Non-pigmented ciliary epithelial cell (primary cell): ENCODE data around the gene GEMIN4.
"Not testable (repeated sequence)": the region's sequence is repeated elsewhere in the genome, so short reads cannot be mapped to it uniquely, and the experiment has no call there.

Source experiments
- DNase-seq: peaks from one replicate; pipeline ENCODE4 v3.0.0-alpha.2; 2010; ENCODE audit warnings: low read depth

Gene GEMIN4

GRCh38 chr17:778096-778495 lies 26.0 kb upstream of the GEMIN4 start:
- DNase-seq, result no peak

GRCh38 chr17:774313-774584 lies 22.2 kb upstream of the GEMIN4 start:
- DNase-seq, result no peak

- no peak for DNase-seq
Observed at GRCh38 chr17:773467-774312, 21.6 kb upstream of the GEMIN4 start.

GRCh38 chr17:773016-773415 lies 21.0 kb upstream of the GEMIN4 start:
- DNase-seq, result no peak

GRCh38 chr17:767076-767475 lies 15.0 kb upstream of the GEMIN4 start:
- DNase-seq, result no peak

- DNase-seq, result no peak
Observed at GRCh38 chr17:760371-760770, 8.3 kb upstream of the GEMIN4 start.

- DNase-seq, result no peak
Observed at GRCh38 chr17:759964-760363, 7.9 kb upstream of the GEMIN4 start.

- not testable (repeated sequence) for DNase-seq
Observed at GRCh38 chr17:756010-756567, 4.0 kb upstream of the GEMIN4 start.

GRCh38 chr17:755319-755961 lies 3.4 kb upstream of the GEMIN4 start:
- DNase-seq, result not testable (repeated sequence)

- no peak for DNase-seq
Observed at GRCh38 chr17:753418-753817, 1.4 kb upstream of the GEMIN4 start.

- DNase-seq, result no peak
Observed at GRCh38 chr17:752620-753219, 656 bp upstream of the GEMIN4 start.

GRCh38 chr17:751269-752001 lies 629 bp downstream of the GEMIN4 start:
- no peak for DNase-seq

GRCh38 chr17:750431-751037 lies 1.5 kb downstream of the GEMIN4 start:
- no peak for DNase-seq

- not testable (repeated sequence) for DNase-seq
Observed at GRCh38 chr17:749359-749758, 2.7 kb downstream of the GEMIN4 start.

GRCh38 chr17:748604-749003 lies 3.5 kb downstream of the GEMIN4 start:
- not testable (repeated sequence) for DNase-seq

GRCh38 chr17:746783-747629 lies 5.1 kb downstream of the GEMIN4 start:
- DNase-seq, result no peak

GRCh38 chr17:746181-746580 lies 5.9 kb downstream of the GEMIN4 start:
- DNase-seq, result no peak

GRCh38 chr17:745406-745805 lies 6.7 kb downstream of the GEMIN4 start:
- DNase-seq, result no peak

- DNase-seq, result no peak
Observed at GRCh38 chr17:744937-745336, 7.1 kb downstream of the GEMIN4 start.

- no peak for DNase-seq
Observed at GRCh38 chr17:743139-743538, 8.9 kb downstream of the GEMIN4 start.
